ENCODE measurements around the gene ALAD. TPM values are rescaled to one million over a fixed set of nuclear protein-coding genes. Genes with fewer than 3 reads are reported as not detected.

The ALAD gene
- total and polyA plus RNA-seq, 2 of the 8 experiments (the other 6 are each of a cell fraction or from before 2014, with no cell fraction given), result 8.2 to 15.3 TPM

GRCh38 chr9:113395000-113395861 is 5.9 kb downstream of the ALAD start:
- no peaks in the 10 kb centered on the region for H3K9me3 ChIP-seq (ENCODE audit: insufficient read depth in 2 of 2, low read depth in 1 of 2, low read length in 1 of 2)
- CTCF ChIA-PET (ENCODE audit: partially characterized antibody), result interaction anchor here (0.7 to 1.1 kb wide), 5 partner anchors 11 to 193 kb away, joined by 3 read pairs; partner anchors contain the start of gene WDR31
- no peaks in the 10 kb centered on the region for H3K23me2 ChIP-seq (ENCODE audit: low read depth, low read length)
- peaks cover 0 to 4% (median 2%) of the 10 kb centered on the region in 4 experiments; a peak in 4 of 8 replicates for H3K36me3 ChIP-seq (ENCODE audit: control insufficient read depth in 2 of 4, insufficient read depth in 4 of 4, low read length in 3 of 4)
- WGBS, 2 experiments (ENCODE audit: extremely low coverage in 1 of 2, insufficient coverage in 1 of 2, insufficient read length in 1 of 2, insufficient replicate concordance in 2 of 2, low coverage in 1 of 2, low lambda C conversion rate in 2 of 2, missing lambda C conversion rate in 1 of 2), result 86% methylated on average over 9 of the region's 9 CpGs; no CpG with 5 or more reads in 1 of the 2 experiments
- H3K27ac ChIP-seq (ENCODE audit: low read depth, low read length), result no peak overlapping the region
- H3K9ac ChIP-seq (replicated peaks in 1 of 4; ENCODE audit: extremely low read depth in 1 of 4, low read depth in 3 of 4, low read length in 3 of 4), result no peak overlapping the region
- no peak overlapping the region for H2BK12ac ChIP-seq (ENCODE audit: low read depth, low read length)
- H2BK5ac ChIP-seq (ENCODE audit: low read depth, low read length), result no peak overlapping the region
- no peak overlapping the region for H2BK20ac ChIP-seq (ENCODE audit: low read length)
- no peak overlapping the region for H2BK120ac ChIP-seq (replicated peaks; ENCODE audit: low read depth, low read length)
- H3K4me1 ChIP-seq (replicated peaks in 1 of 4; ENCODE audit: control insufficient read depth in 3 of 4, insufficient read depth in 4 of 4, low read length in 3 of 4), result no peaks in the 10 kb centered on the region; a peak in 1 of 7 replicates
- POLR2A ChIA-PET (ENCODE audit: partially characterized antibody), result no interaction called here
- no peak overlapping the region for H4K5ac ChIP-seq (ENCODE audit: insufficient read length, low read depth, low read length)
- H4K20me1 ChIP-seq (replicated peaks in 1 of 2; ENCODE audit: control insufficient read depth in 1 of 2, insufficient read depth in 2 of 2, low read length in 2 of 2), result peaks cover 0 to 2% of the 10 kb centered on the region in 2 experiments
- H2BK15ac ChIP-seq (ENCODE audit: low read length), result no peak overlapping the region
- H3K14ac ChIP-seq (ENCODE audit: insufficient read length), result no peak overlapping the region
- H3K4me2 ChIP-seq (ENCODE audit: insufficient read depth in 1 of 2, low read depth in 2 of 2, low read length in 2 of 2), result no peak overlapping the region
- H4K91ac ChIP-seq (replicated peaks; ENCODE audit: insufficient read length, low read length), result no peak overlapping the region
- no peak overlapping the region for H3K4ac ChIP-seq (replicated peaks; ENCODE audit: insufficient read length, low read depth, low read length)
- H2AK5ac ChIP-seq (ENCODE audit: low read depth, low read length), result no peak overlapping the region
- no peak for DNase-seq (ENCODE audit: low read depth in 1 of 2, low spot score in 2 of 2)
- FAIRE-seq, result no peak
- no peaks in the 10 kb centered on the region for H3K79me2 ChIP-seq (ENCODE audit: control insufficient read depth in 1 of 2, insufficient read depth in 2 of 2, low read length in 2 of 2)
- H3K23ac ChIP-seq (ENCODE audit: insufficient read length), result no peak overlapping the region
- H4K8ac ChIP-seq (ENCODE audit: extremely low read depth, insufficient read depth, low read length), result no peak overlapping the region
- no peaks in the 10 kb centered on the region for H3K27me3 ChIP-seq (replicated peaks in 1 of 4; ENCODE audit: control insufficient read depth in 3 of 4, extremely low read depth in 1 of 4, insufficient read depth in 3 of 4, low read length in 3 of 4)
- no peaks in the 10 kb centered on the region; the same call in 1 of the 2 replicates for H3K79me1 ChIP-seq (ENCODE audit: low read depth, low read length)
- H3K18ac ChIP-seq (ENCODE audit: extremely low read depth, low read length), result no peak overlapping the region
- no peak overlapping the region for H3K56ac ChIP-seq (replicated peaks; ENCODE audit: insufficient read length, low read depth, low read length)
- H3K4me3 ChIP-seq (ENCODE audit: extremely low read depth in 1 of 4, insufficient read depth in 2 of 4, low read depth in 3 of 4, low read length in 4 of 4), result no peak overlapping the region
- no peak overlapping the region for H2AFZ ChIP-seq (ENCODE audit: low read length)
- TF ChIP-seq CTBP2 (IDR thresholded peaks at IDR 0.05; ENCODE audit: borderline replicate concordance, insufficient read depth, insufficient read length, low read length) (no peak), SP2 (IDR thresholded peaks at IDR 0.05; ENCODE audit: low read length) (no peak), ZNF274 (IDR thresholded peaks at IDR 0.05; ENCODE audit: borderline replicate concordance, extremely low read depth, low read length) (no peak), GABPA (IDR thresholded peaks at IDR 0.05; ENCODE audit: borderline replicate concordance, insufficient read depth, low read length) (no peak), BCL11A (IDR thresholded peaks at IDR 0.05; ENCODE audit: low read depth in 2 of 2, low read length in 2 of 2) (no peak), ATF2 (IDR thresholded peaks at IDR 0.05; ENCODE audit: low read length) (no peak), SIN3A (conservative IDR thresholded peaks at IDR 0.05 in 1 of 2, IDR thresholded peaks at IDR 0.05 in 1 of 2; ENCODE audit: low read depth in 1 of 2, low read length in 2 of 2) (no peak), USF2 (IDR thresholded peaks at IDR 0.05; ENCODE audit: low read length) (no peak)

Data from H1 (cell line).